Measurements from ENCODE around the gene MRPS2.

MRPS2 gene

DNA sequence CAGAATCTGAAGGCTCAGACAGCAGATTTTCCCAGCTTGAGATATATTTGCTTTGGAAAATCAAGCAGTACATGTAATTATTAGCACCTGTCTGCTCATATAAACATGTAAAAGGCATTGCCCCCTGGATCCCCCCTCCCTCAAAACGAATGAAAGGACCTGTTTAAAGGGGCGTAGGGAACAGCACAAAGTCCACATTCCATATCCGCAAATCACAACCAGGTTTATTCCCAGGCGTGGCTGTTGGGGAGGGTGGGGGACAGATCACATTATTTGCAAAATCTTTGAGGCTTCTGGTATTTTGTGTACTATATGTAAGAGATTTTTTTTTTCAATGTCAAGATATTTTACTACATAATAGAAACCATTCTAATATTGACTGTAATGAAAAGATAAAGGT is 8.7 kb upstream of the MRPS2 start:
- TF ChIP-seq, protein P1, sequence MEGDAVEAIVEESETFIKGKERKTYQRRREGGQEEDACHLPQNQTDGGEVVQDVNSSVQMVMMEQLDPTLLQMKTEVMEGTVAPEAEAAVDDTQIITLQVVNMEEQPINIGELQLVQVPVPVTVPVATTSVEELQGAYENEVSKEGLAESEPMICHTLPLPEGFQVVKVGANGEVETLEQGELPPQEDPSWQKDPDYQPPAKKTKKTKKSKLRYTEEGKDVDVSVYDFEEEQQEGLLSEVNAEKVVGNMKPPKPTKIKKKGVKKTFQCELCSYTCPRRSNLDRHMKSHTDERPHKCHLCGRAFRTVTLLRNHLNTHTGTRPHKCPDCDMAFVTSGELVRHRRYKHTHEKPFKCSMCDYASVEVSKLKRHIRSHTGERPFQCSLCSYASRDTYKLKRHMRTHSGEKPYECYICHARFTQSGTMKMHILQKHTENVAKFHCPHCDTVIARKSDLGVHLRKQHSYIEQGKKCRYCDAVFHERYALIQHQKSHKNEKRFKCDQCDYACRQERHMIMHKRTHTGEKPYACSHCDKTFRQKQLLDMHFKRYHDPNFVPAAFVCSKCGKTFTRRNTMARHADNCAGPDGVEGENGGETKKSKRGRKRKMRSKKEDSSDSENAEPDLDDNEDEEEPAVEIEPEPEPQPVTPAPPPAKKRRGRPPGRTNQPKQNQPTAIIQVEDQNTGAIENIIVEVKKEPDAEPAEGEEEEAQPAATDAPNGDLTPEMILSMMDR (IDR thresholded peaks at IDR 0.05; ENCODE audit: low read length, missing control alignments), result no peak
- DNase-seq (ENCODE audit: low read depth), result no peak
- H3K4me3 ChIP-seq (replicated peaks; ENCODE audit: low read depth, low read length), result no peak overlapping the region

- TF ChIP-seq, protein P1 (IDR thresholded peaks at IDR 0.05; ENCODE audit: low read length, missing control alignments), result no peak
- no peak for DNase-seq (ENCODE audit: low read depth)
- H3K4me3 ChIP-seq (replicated peaks; ENCODE audit: low read depth, low read length), result no peak overlapping the region
Observed at GRCh38 chr9:135492886-135493669, 7.4 kb upstream of the MRPS2 start.

DNA sequence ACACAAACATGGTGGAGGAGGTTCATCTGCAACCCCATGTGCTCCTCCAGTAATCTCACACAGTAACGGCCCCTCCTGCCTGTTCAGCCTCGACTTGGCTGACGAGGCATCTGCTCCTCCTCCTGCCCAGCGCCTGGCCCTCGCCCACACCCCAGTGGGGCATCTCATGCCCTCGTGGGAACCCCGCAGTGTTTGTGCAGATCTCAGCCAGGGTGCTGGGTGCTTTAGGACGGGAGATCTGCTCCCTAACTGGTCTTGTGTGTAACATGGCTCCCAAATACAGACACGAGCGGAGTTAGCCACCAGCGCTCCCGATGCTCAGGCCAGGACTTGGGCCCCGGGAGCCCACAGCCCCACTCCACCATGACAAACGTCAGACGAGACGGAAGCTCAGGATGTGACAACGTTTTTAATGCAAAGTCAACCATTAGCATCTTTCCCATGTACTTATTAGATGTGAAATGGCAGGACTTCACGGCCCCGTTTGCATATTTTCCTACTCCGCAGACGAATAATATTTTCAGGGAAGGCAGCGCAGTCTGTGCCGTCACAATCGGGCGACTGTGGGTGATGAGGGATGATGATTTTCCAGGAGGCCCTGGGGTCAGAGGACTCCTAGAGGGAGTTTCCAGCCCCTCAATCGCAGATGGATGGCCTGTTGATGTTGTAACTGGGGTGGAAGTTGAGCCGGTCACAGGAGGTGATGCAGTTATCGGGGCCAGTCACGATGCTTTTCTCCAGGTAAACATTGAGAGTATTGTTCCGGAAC is 5.5 kb upstream of the MRPS2 start:
- no peak for DNase-seq (ENCODE audit: low read depth)
- H3K4me3 ChIP-seq (replicated peaks; ENCODE audit: low read depth, low read length), result no peak overlapping the region
- TF ChIP-seq, protein P1 (IDR thresholded peaks at IDR 0.05; ENCODE audit: low read length, missing control alignments), result no peak

- TF ChIP-seq, protein P1 (IDR thresholded peaks at IDR 0.05; ENCODE audit: low read length, missing control alignments), result no peak
- DNase-seq (ENCODE audit: low read depth), result no peak
- H3K4me3 ChIP-seq (replicated peaks; ENCODE audit: low read depth, low read length), result no peak overlapping the region
Observed at GRCh38 chr9:135498381-135499126, 1.9 kb upstream of the MRPS2 start.

DNA sequence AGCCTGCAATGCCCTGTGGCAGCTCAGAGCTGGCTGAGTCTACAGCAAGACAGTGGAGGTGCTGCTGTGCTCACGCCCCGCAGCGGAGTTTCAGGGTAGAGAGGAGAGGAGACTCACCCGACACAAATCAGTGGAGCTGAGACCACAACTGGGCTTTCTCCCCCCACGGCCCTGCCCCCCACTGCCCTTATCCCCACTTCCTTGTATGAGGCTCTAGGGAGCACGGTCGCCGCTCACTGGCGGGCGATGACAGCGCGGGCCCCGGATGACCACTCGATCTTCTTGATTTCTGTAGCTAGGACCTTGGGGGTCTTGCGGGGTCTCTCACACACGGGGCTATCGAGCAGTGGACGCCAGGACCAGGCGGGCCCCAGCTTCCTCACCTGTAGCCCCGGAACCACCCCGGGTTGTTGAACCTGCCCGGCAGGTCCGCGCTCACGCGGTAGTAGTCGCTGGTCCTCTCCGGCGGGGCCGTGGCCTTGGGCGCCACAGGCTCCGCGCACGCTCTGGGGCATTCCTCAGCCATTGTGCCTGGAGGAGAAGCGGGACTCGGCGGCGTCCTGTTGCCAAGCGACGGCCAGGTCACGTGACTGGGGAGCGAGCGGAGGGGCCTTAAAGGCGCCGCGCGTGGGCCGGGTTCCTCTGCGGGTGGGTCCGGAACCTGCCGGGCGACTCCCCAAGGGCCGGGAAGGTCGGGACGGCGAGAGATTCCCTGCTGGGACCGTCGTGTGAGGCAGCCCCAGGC is 984 bp upstream of the MRPS2 start:
- TF ChIP-seq, protein P1 (IDR thresholded peaks at IDR 0.05; ENCODE audit: low read length, missing control alignments), result no peak
- peak; percentile 92 for DNase-seq (ENCODE audit: low read depth)
- peak overlapping the region; percentile 81 for H3K4me3 ChIP-seq (replicated peaks; ENCODE audit: low read depth, low read length)

DNA sequence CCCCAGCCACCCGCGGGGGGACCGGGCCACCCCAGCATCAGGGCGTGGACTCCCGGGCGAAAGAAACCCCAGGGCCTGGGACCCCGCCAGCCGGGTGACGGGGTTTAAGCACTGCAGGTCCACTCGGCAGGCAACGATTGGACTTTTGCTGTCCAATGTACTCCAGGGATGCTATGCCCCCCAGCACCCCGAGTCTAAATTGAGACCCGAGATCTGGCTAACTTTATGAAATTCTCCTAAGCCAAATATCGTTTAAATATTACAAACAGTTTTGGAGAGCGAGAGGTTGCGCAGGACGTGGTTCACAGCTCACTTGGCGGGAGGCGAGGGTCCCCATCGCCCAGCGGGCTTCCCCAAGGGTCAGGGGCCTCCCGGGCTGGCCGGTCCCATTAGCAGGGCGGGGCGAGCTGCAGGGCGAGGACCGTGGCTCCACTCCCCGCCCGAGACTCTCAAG is 384 bp upstream of the MRPS2 start:
- DNase-seq (ENCODE audit: low read depth), result peak; percentile 64
- H3K4me3 ChIP-seq (replicated peaks; ENCODE audit: low read depth, low read length), result peak overlapping the region; percentile 81
- TF ChIP-seq, protein P1 (IDR thresholded peaks at IDR 0.05; ENCODE audit: low read length, missing control alignments), result no peak
